ENCODE data around the gene MYBPC1.
"Not testable (repeated sequence)": the region's sequence is repeated elsewhere in the genome, so short reads cannot be mapped to it uniquely, and the experiment has no call there.

Gene MYBPC1, protein sequence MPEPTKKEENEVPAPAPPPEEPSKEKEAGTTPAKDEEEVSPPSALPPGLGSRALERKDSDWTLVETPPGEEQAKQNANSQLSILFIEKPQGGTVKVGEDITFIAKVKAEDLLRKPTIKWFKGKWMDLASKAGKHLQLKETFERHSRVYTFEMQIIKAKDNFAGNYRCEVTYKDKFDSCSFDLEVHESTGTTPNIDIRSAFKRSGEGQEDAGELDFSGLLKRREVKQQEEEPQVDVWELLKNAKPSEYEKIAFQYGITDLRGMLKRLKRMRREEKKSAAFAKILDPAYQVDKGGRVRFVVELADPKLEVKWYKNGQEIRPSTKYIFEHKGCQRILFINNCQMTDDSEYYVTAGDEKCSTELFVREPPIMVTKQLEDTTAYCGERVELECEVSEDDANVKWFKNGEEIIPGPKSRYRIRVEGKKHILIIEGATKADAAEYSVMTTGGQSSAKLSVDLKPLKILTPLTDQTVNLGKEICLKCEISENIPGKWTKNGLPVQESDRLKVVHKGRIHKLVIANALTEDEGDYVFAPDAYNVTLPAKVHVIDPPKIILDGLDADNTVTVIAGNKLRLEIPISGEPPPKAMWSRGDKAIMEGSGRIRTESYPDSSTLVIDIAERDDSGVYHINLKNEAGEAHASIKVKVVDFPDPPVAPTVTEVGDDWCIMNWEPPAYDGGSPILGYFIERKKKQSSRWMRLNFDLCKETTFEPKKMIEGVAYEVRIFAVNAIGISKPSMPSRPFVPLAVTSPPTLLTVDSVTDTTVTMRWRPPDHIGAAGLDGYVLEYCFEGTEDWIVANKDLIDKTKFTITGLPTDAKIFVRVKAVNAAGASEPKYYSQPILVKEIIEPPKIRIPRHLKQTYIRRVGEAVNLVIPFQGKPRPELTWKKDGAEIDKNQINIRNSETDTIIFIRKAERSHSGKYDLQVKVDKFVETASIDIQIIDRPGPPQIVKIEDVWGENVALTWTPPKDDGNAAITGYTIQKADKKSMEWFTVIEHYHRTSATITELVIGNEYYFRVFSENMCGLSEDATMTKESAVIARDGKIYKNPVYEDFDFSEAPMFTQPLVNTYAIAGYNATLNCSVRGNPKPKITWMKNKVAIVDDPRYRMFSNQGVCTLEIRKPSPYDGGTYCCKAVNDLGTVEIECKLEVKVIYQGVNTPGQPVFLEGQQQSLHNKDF

GRCh38 chr12:101594700-101595099, at the start of gene MYBPC1:
MYBPC1 (plus strand) TSS chr12:101594971; CDS start chr12:101595071, 100 bp downstream.
- no peak for DNase-seq

GRCh38 chr12:101551362-101552114, 43.2 kb upstream of the MYBPC1 start:
- DNase-seq: no peak

DNA sequence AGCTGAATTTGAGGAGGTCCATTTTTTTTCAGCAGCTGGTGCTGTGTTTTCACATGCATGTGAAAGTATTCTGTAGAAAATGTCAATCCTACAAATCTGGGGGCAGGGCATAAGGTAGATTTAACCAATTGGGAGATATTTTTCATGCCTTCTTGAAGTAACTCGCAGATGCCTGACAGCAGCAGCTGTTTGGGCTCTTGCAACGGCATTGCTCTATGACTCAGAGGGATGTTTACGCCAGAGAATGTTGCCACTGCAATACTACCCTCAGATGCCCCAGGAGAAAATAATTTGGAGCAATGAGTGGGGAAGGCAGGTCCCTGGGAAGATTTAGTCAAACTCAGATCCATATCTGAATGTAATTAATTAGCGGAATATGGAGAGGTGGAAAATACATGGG, 42.5 kb upstream of the MYBPC1 start:
- DNase-seq: no peak

- DNase-seq: no peak
Measured at GRCh38 chr12:101557094-101557493, 37.7 kb upstream of the MYBPC1 start.

DNA sequence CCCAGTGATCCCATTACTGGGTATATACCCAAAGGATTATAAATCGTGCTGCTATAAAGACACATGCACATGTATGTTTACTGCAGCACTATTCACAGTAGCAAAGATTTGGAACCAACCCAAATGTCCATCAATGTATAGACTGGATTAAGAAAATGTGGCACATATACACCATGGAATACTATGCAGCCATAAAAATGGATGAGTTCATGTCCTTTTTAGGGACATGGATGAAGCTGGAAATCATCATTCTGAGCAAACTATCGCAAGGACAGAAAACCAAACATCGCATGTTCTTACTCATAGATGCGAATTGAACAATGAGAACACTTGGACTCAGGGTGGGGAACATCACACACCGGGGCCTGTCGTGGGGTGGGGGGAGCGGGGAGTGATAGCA, 36.0 kb upstream of the MYBPC1 start:
- not testable (repeated sequence) for DNase-seq

- no peak for DNase-seq
Measured at GRCh38 chr12:101563212-101563611, 31.6 kb upstream of the MYBPC1 start.

DNA sequence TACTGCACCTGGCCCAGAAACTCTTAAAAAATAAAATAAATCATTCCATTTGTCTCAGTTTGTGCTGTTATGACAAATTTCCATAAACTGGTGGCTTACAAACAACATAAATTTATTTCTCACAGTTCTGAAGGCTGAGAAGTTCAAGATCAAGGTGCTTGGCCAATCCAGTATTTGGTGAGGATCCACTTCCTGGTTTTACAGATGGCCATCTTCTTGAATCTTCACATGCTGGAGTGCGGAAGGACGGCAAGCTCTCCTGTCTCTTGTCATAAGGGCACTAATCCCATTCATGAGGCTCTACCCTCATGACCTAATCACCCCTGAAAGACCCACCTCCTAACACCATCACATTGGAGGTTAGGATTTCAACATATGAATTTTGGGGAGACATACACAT, 29.9 kb upstream of the MYBPC1 start:
- no peak for DNase-seq

DNA sequence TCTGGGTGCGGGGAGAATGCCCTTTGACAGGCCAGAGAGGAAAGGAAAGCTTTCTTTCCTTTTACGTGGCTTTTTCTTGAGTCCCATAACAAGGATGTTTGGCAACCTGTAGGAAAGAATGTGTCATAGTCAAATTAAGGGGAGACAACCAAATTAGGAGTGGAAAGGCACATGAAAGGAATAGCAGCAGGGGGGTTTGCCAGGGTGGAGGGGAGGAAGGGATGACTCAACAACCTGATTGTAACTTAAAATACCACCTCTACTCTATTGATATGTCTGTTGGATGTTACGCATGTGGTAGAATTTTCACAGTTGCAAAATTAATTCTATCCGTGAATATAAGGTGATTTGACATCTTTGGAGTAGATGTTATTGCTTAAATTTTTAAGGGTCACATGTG, 28.5 kb upstream of the MYBPC1 start:
- no peak for DNase-seq

DNA sequence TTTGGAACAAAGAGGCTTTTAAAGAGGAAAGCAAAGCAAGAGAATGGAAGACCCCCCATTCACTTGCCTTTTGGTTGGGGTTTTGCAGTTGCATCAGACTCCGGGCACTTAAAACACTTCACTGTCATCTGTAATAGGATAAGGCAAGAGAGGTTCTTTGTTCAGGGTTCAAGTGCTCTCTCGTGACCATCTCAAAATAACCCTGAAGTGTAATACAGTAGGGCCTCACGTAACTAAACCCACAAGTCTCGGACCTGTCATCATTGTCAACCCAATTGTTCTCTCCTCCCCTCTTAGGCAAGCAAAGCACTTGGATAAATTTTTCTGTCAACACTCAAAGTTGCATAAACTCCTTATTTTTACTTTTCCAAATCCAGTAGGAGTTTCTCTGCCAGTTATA, 26.9 kb upstream of the MYBPC1 start:
- no peak for DNase-seq

- peak in 1 of 2 donors; percentile 40 for DNase-seq
Measured at GRCh38 chr12:101570047-101570446, 24.7 kb upstream of the MYBPC1 start.

GRCh38 chr12:101571105-101571504, 23.7 kb upstream of the MYBPC1 start:
- DNase-seq: no peak

- no peak for DNase-seq
Measured at GRCh38 chr12:101573743-101574142, 21.0 kb upstream of the MYBPC1 start.

- no peak for DNase-seq
Measured at GRCh38 chr12:101578417-101578816, 16.4 kb upstream of the MYBPC1 start.

DNA sequence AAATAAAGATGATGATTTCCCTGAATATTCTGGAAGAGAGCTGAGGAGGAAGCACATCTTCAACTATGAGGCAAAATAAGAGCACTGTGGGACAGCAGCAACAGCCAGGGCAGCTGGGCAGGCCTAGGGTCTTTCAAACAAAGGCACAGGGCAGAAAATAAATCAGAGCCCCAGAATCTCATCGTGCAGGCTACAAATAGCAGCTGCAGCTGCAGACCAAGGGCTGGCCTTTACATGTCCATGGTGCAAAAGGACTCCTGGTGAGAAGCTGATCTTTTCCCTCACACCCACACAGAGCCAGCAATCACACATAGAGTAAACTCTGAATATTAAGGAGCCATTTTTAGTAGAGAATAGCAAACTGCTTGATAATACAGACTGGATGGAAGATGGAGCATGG, 13.6 kb upstream of the MYBPC1 start:
- DNase-seq: no peak

DNA sequence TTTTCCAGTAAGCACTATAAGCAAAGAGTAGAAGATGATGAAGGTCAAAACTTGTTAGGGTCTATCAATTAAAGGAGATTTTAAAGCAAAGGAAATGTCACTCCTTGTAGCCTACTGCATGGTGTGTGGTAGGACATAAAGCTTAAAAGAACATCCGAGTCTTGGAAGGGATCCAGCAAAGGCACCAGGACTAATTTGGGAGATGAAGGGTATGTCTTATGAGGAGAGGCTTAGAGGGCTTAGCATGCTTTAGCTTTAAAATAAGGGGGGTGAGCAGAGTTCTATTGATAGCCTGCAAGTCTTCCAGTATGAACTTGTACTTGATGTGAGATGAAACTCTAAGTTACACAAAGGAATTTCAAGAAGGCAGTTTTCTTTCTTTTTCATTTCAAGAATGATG, 11.8 kb upstream of the MYBPC1 start:
- DNase-seq: no peak

DNA sequence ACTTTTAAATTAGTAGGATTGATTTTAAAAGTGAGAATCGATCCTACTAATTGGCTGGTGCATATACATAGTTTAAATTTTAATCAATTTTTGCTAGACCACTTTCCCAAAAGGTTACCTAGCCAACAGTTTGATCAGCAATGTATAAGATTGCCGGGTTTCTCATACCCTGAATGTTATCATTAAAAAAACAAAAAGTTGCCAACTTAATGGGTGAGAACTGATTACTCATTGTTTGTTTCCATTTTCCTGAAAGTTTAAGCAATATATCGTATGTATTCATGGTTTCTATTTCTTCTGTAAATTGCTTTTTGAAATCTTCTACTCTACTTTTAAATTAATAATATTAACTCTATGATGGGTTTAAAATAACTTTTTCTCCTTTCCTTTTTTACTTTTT, 4.4 kb upstream of the MYBPC1 start:
- DNase-seq: no peak

DNA sequence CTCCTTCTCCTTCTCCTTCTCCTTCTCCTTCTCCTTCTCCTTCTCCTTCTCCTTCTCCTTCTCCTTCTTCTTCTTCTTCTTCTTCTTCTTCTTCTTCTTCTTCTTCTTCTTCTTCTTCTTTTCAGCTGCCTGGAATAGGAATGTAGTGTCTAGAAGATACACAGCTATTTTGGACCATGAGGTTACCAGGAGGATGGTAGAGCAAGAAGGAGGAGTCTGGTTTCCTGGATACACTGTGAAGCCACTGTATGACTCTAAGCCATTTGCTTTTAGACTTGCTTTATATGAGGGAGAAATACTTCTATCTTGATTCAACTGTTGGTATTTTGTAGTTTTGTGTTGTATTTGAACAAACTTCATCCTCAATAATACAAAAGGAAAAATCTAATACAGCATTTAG, 3.0 kb upstream of the MYBPC1 start:
- no peak for DNase-seq

GRCh38 chr12:101592448-101592847, 2.3 kb upstream of the MYBPC1 start:
- DNase-seq: no peak

DNA sequence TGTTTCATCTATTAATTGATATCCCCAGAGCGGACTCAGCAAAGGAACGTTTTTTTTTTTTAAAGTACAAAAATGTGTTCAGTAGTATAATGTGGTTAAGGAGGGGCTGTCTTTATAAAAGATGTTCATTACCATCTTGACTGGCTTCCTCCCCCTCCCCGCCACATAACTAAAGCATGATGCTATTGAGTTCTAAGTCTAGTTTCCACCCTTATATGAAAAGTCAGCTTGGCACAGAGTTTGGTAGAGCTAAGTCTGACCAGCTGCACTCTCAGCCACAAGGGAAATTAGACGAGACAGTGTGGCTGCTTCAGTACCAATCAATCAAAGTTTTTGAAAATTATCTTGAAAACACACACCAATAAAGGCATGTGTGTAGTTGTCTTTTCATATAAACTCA, 1.9 kb upstream of the MYBPC1 start:
- no peak for DNase-seq

DNA sequence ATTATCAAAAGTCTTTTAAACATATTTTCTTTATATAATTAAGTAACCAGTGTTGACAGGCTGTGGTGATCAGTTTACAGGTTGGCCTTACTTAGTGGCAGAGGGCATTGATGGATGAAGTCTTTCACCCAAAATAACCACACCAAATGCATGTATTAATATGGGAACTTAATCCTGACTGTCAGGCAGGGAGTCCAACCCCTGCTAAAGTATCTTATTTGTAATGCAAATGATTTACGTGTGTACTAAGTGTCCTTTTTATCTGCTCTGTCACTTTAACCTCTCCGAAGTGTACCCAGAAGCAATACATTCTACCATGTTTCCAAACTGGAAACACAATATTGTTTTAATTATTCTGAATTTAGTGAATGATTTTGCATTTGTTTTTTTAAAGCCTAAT, 1.4 kb downstream of the MYBPC1 start:
- DNase-seq: no peak

- no peak for DNase-seq
Measured at GRCh38 chr12:101597164-101597563, 2.4 kb downstream of the MYBPC1 start.

DNA sequence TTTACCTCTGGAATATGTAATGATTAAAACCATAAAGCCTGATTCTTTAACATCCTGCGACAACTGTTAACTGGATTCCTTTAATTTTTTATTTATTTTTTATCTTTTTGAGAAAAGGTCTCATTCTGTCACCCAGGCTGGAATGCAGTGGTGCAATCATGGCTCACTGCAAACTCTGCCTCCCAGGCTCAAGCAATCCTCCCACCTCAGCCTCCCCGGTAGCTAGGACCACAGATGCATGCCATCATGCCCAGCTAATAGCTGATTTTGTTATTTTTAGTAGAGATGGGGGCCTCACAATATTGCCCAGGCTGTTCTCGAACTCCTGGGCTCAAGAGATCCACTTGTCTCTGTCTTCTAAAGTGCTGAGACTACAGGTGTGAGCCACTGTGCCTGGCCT, 3.7 kb downstream of the MYBPC1 start:
- DNase-seq: no peak

DNA sequence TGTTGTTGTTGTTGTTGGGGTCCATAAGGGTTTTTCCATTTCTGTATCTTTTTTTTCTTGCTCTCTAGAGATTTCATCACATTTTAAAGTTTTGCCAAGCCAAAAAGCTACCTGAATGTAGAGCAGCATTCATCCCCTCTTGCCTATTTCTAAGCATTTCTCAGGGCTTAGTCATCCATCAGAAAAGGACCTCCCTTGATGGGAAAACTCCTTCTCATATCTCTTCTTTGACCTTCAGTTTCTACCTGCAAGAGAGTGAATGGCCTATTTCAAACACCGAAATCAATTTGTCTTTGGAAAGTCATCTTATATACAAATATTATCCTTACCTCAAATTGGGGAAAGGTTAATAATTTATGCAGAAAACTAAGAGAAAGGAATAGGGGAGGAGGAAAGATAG, 4.5 kb downstream of the MYBPC1 start:
- no peak for DNase-seq

Data from bone marrow (tissue), 2 donors.